Body of pancreas (tissue), 4 donors: ENCODE results near the gene SLC12A6.

Experiments
- CTCF ChIP-seq, 7 experiments: fragments of 450-650 bp in 4 of 7; fragments of 200-600 bp in 3 of 7; sonication (generic) in 3 of 7; IDR thresholded peaks; one replicate each; pipeline ENCODE4 v1.5.1; 2016 to 2019; ENCODE audit warnings: antibody characterized with exemption in 7 of 7
- POLR2A ChIP-seq, 3 donors: fragments of 450-650 bp; IDR thresholded peaks; one replicate each; pipeline ENCODE4 v1.6.1; 2016; ENCODE audit warnings: antibody characterized with exemption in 3 of 3, mild to moderate bottlenecking in 2 of 3

- no peak for TF ChIP-seq CTCF (IDR thresholded peaks at IDR 0.05)
- TF ChIP-seq POLR2A (IDR thresholded peaks at IDR 0.05) = no peak
Observed at GRCh38 chr15:34376856-34377255, 39.3 kb upstream of the SLC12A6 start.
